Choroid plexus epithelial cell (primary cell): ENCODE data around the gene ALG9.

ENCODE experiments used
- DNase-seq: peaks from one replicate; pipeline ENCODE4 v3.0.0-alpha.2; 2010; ENCODE audit warnings: low read depth
- H3K4me3 ChIP-seq: 2 replicates; pipeline ENCODE4 v1.5.1; 2011; ENCODE audit warnings: low read depth, mild to moderate bottlenecking, control low read depth, low read length, moderate library complexity
- TF ChIP-seq, protein P1 (sequence below): conservative IDR thresholded peaks from 2 replicates; pipeline ENCODE4 v1.5.1; 2011; ENCODE audit warnings: low read depth, mild to moderate bottlenecking, control low read depth, inconsistent platforms, low read length, moderate library complexity

ALG9 gene

DNA sequence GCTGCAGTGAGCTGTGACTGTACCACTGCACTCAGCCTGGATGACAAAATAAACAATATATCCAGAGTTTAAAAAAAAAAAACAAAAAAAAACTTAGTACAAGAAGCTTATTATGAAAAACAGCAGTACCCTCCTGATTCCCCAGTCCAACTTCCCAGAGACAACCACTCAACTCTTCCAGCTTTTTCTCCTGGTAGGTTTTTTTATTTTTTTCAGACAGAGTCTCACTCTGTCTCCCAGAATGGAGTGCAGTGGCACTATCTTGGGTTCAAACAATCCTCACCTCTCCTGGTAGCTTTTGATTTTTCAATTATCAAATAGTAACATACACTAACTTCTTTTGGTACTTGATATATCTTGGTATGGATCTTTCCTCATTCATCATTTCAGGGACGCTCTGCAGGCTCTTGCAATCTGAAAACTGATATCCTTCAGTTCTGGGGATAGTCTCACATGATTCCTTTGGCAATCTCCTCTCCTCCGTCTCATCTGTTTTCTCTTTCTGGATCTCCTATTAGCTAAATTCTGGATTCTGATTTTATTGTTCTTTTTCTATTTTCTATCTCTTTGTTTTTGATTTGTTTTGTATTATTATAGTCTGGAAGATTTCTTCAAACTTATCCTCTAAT, 44.9 kb downstream of the ALG9 start:
- peak; percentile 62 for DNase-seq
- no peak overlapping the region for H3K4me3 ChIP-seq
- TF ChIP-seq, protein P1, sequence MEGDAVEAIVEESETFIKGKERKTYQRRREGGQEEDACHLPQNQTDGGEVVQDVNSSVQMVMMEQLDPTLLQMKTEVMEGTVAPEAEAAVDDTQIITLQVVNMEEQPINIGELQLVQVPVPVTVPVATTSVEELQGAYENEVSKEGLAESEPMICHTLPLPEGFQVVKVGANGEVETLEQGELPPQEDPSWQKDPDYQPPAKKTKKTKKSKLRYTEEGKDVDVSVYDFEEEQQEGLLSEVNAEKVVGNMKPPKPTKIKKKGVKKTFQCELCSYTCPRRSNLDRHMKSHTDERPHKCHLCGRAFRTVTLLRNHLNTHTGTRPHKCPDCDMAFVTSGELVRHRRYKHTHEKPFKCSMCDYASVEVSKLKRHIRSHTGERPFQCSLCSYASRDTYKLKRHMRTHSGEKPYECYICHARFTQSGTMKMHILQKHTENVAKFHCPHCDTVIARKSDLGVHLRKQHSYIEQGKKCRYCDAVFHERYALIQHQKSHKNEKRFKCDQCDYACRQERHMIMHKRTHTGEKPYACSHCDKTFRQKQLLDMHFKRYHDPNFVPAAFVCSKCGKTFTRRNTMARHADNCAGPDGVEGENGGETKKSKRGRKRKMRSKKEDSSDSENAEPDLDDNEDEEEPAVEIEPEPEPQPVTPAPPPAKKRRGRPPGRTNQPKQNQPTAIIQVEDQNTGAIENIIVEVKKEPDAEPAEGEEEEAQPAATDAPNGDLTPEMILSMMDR = no peak

DNA sequence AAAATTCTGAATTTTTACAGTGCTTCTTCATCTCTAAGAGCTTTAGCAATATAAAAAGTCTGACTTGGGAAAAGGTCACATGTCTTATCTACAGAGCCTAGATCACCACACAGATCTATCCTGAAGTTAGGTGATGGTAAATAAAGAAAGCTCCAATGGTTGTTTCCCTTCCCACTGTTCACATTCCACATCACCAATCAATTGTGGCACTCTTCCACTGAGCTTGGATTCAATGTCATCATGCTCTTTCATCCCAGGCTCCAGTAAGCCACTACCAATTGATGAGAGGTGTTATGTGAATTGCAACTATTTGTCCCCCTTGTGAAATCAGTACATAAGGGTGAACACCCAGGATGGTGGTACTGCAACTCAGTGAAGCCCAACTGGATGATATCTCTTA, 47.8 kb downstream of the ALG9 start:
- H3K4me3 ChIP-seq = no peak overlapping the region
- TF ChIP-seq, protein P1 = no peak
- DNase-seq = peak; percentile 9

DNA sequence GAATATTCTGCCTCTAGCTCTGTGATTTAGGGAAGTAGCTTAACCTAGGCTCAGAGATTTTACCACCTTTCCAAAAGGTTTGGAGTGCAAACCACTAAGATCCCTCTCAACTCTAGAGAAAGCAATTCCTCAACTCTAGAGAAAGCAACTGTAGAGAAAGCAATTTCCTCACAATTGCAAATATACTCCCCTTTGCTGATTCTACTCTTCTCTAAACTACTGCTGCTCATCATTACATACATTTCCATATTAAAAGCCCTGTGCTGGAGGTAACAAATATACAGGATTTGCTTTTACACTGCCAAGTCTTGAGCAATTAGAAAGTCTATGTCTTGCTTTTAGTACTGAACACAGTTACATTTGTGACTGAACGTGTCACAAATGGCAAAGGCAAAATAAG, 48.2 kb downstream of the ALG9 start:
- no peak for DNase-seq
- no peak overlapping the region for H3K4me3 ChIP-seq
- TF ChIP-seq, protein P1 = no peak

DNA sequence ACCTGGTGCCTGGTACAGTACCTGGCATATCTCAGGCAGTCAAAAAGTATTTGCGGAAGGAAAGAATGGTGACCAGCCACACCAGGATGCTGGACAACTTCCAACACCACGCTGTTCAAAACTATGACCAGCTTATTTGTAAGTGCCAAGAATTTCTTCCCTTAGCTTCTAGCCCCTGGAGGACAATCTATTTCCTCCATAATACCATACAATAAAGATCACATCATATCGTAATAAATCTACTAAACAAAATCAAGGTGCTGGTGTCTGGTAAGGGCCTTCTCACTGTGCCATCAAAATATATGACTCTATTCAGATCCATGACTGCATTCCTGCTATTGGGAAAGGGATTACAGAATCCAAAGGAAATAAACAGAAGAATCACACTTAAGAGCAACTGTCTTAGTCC, 51.5 kb downstream of the ALG9 start:
- TF ChIP-seq, protein P1 = no peak
- no peak overlapping the region for H3K4me3 ChIP-seq
- DNase-seq = peak; percentile 67

DNA sequence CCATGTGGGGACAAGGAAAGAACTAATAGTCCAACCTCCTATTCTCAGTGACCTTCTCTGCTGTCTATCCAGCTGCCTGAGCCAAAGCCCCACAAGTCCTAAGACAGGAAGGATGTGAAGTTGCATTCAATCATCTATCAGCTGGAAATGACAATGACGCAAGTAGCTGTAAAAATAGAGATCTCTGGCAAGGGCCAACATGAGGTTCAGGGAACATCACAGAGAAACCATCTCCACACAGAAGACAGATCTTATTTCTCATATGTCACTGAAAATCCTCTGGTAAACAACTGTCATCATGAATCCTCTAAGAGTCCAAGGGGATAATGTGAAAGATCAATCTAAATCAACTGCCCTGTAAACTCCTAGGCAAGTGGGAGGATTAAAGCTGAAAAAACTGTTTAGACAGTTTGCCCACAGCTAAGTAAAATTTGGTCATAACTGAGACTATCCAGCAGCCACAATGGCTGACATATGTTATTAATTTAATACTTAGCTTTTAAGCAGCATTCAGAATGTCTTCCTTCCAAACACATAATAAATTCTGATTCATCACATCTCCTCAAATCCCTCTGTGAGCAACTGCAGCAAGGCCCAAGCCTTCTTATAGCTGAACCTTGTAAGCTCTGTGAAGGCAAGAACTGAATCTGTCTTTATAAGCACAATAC, 52.1 kb downstream of the ALG9 start:
- peak; percentile 73 for DNase-seq
- TF ChIP-seq, protein P1 = no peak

DNA sequence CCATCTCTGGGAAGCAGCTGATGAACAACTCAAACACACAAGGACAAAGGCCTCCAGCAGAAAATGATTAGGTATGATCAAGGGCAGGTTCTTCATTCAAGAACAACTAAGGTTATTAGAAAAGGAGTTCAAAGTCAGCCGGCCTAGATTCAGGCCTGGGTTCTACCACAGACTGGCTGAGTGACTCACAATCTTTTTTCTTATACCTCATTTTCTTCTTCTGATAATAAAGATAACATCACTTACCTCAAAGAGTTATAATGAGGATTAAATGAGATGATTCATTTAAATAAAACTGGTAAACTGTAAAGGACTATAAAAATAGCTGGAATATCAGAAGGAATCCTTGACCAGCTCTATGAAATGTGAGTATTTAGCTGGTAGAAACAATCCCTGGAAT, 55.9 kb downstream of the ALG9 start:
- TF ChIP-seq, protein P1 = no peak
- DNase-seq = no peak
- no peak overlapping the region for H3K4me3 ChIP-seq

More for the DNA sequence above, 52.1 kb downstream of the ALG9 start:
- no peak overlapping the region for H3K4me3 ChIP-seq
